GM12878 (cell line): Measurements from ENCODE around the gene TPRN. TPM values are rescaled to one million over a fixed set of nuclear protein-coding genes. Genes with fewer than 3 reads are reported as not detected.

Experiments used
- ATAC-seq: fragments of 200-7000 bp; cut with Tn5 transposase; 3 replicates; pipeline ENCODE4 v1.9.1; 2020; ENCODE audit warnings: mild to moderate bottlenecking, moderate library complexity
- BruUV-seq: library from RNA; stranded (reverse); fragments of 400-500 nt; replicated peaks from 2 replicates; lab custom pipeline; 2021; lab: Mats Ljungman, UMichigan
- CTCF ChIA-PET: fragments of 300-600 bp; sonication (Branson Sonifier 250); formaldehyde crosslinking; extraction: SDS; loops from one replicate; lab custom pipeline; 2021; ENCODE audit warnings: inconsistent platforms; lab: Yijun Ruan, JAX
- POLR2A ChIA-PET: fragments of 350-600 bp; formaldehyde crosslinking; extraction: SDS; loops from one replicate; lab custom pipeline; 2021; ENCODE audit warnings: inconsistent platforms; lab: Charles Lee
- RAD21 ChIA-PET: fragments of 300-600 bp; sonication (Branson Sonifier 250); formaldehyde crosslinking; loops from one replicate; lab custom pipeline; 2023; ENCODE audit warnings: antibody characterized with exemption; ENCODE audit not compliant: unreplicated experiment; lab: Charles Lee
- SMC1A ChIA-PET: fragments of 300-600 bp; sonication (Branson Sonifier 250); formaldehyde crosslinking; loops from one replicate; lab custom pipeline; 2023; ENCODE audit not compliant: unreplicated experiment, uncharacterized antibody; lab: Charles Lee
- DNase-seq: peaks from one replicate; pipeline ENCODE4 v3.0.0-alpha.2; 2011; ENCODE audit warnings: low read depth, low spot score
- FAIRE-seq: peaks from 3 replicates; lab custom pipeline; 2011; peaks lifted over from hg19 to GRCh38; lab: Jason Lieb, UNC
- H2AFZ ChIP-seq: 2 replicates; pipeline ENCODE4 v1.6.0; 2011; ENCODE audit warnings: low read depth, low read length, control low read depth; ENCODE audit not compliant: control insufficient read depth
- H3K27ac ChIP-seq: 2 replicates; pipeline ENCODE4 v1.5.1; 2011; ENCODE audit warnings: control low read depth; ENCODE audit not compliant: control insufficient read depth, insufficient read depth
- H3K27me3 ChIP-seq, 2 experiments: replicated peaks in 1 of 2; 2 replicates each; pipeline versions ENCODE4 v1.6.0 to v1.6.1; 2011; ENCODE audit warnings: low read length in 1 of 2; ENCODE audit not compliant: control insufficient read depth in 2 of 2, insufficient read depth in 2 of 2
- H3K36me3 ChIP-seq, 2 experiments: 2 replicates each; pipeline ENCODE4 v1.5.1; 2011; ENCODE audit warnings: low read length in 1 of 2; ENCODE audit not compliant: control insufficient read depth in 2 of 2, insufficient read depth in 2 of 2
- H3K4me1 ChIP-seq: 2 replicates; pipeline ENCODE4 v1.6.1; 2011; ENCODE audit warnings: mild to moderate bottlenecking, low read length, moderate library complexity, mixed read lengths; ENCODE audit not compliant: control insufficient read depth, insufficient read depth
- H3K4me2 ChIP-seq: 2 replicates; pipeline ENCODE4 v1.6.0; 2011; ENCODE audit warnings: control low read depth; ENCODE audit not compliant: control insufficient read depth, insufficient read depth
- H3K4me3 ChIP-seq: fragments of 200-600 bp; sonication (generic); 2 replicates; pipeline ENCODE4 v1.5.1; 2016
- H3K79me2 ChIP-seq: 2 replicates; pipeline ENCODE4 v1.6.0; 2011; ENCODE audit warnings: low read length; ENCODE audit not compliant: control insufficient read depth, insufficient read depth
- H3K9ac ChIP-seq: 2 replicates; pipeline ENCODE4 v1.8.0; 2011; ENCODE audit warnings: low read length, control low read depth, mixed read lengths; ENCODE audit not compliant: control insufficient read depth, insufficient read depth
- H3K9me3 ChIP-seq: replicated peaks from 3 replicates; pipeline ENCODE4 v1.5.1; 2011; ENCODE audit warnings: mild to moderate bottlenecking, low read length; ENCODE audit not compliant: control insufficient read depth, insufficient read depth
- H4K20me1 ChIP-seq: 2 replicates; pipeline ENCODE4 v1.6.0; 2011; ENCODE audit not compliant: control insufficient read depth, insufficient read depth
- ATF2 ChIP-seq: IDR thresholded peaks from 2 replicates; pipeline ENCODE4 v1.6.1; 2012; ENCODE audit warnings: low read length, inconsistent platforms
- BCL11A ChIP-seq: IDR thresholded peaks from 2 replicates; pipeline ENCODE4 v1.6.1; 2011; ENCODE audit warnings: low read depth, low read length
- CEBPB ChIP-seq, 2 experiments: fragments of 150-350 bp in 1 of 2; IDR thresholded peaks; 2 replicates each; pipeline ENCODE4 v1.6.1; 2012 to 2014; ENCODE audit warnings: low read depth in 2 of 2, low read length in 2 of 2, borderline replicate concordance in 1 of 2, inconsistent platforms in 1 of 2
- JUND ChIP-seq: IDR thresholded peaks from 2 replicates; pipeline ENCODE4 v1.6.1; 2012; ENCODE audit warnings: low read depth, mild to moderate bottlenecking, low read length, improper control_type of control experiment, moderate library complexity
- MYC ChIP-seq: IDR thresholded peaks from 2 replicates; pipeline ENCODE4 v1.6.1; 2011; ENCODE audit warnings: mild to moderate bottlenecking, low read length, moderate library complexity, inconsistent platforms; ENCODE audit not compliant: insufficient read depth, insufficient replicate concordance, insufficient read length, severe bottlenecking
- PAX5 ChIP-seq: IDR thresholded peaks from 2 replicates; pipeline ENCODE4 v1.6.1; 2011; ENCODE audit warnings: low read depth, low read length, borderline replicate concordance
- POLR2A ChIP-seq: IDR thresholded peaks from 2 replicates; pipeline ENCODE4 v1.6.1; 2011; ENCODE audit warnings: low read depth, mild to moderate bottlenecking, low read length
- POLR2AphosphoS5 ChIP-seq: IDR thresholded peaks from 2 replicates; pipeline ENCODE4 v1.6.1; 2011; ENCODE audit warnings: mild to moderate bottlenecking, low read length, inconsistent platforms
- RELA ChIP-seq: fragments of 450-650 bp; IDR thresholded peaks from 2 replicates; pipeline ENCODE4 v1.8.0; 2014; ENCODE audit warnings: borderline replicate concordance; ENCODE audit not compliant: partially characterized antibody
- SMAD5 ChIP-seq: IDR thresholded peaks from 2 replicates; pipeline ENCODE4 v1.6.1; 2016; ENCODE audit warnings: antibody characterized with exemption, low read depth
- SUPT20H ChIP-seq: IDR thresholded peaks from 2 replicates; pipeline ENCODE4 v1.6.1; 2011; ENCODE audit warnings: low read depth, mild to moderate bottlenecking, low read length, moderate library complexity, borderline replicate concordance; ENCODE audit not compliant: control insufficient read depth
- WGBS: methylation state at CpG from one replicate; pipeline ENCODE4 v1.1.6; 2016; ENCODE audit warnings: low lambda C conversion rate; ENCODE audit not compliant: insufficient replicate concordance, insufficient coverage; ENCODE audit errors: missing lambda C conversion rate; 5-methylcytosine and 5-hydroxymethylcytosine counted together
- in situ Hi-C: fragments of 300-500 bp; cut with MboI; formaldehyde crosslinking; loops from 9 replicates; pipeline ENCODE4 v1.14.3; 2018; ENCODE audit warnings: mixed read lengths
- intact Hi-C: fragments of 100-400 bp; cut with micrococcal nuclease; formaldehyde crosslinking; loops from one replicate; pipeline ENCODE4 v1.14.2; 2022; ENCODE audit not compliant: unreplicated experiment
- polyA plus RNA-seq, 11 experiments: library from polyadenylated mRNA; depleted of rRNA in 4 of 11; unstranded in 6 of 11; stranded (reverse) in 5 of 11; fragments of >200 nt; fragmentation: Nextera tagmentation in 4 of 11; fragmentation: Illumina TruSeq in 1 of 11; extraction: Ambion mirVana in 4 of 11; extraction: Trizol in 1 of 11; gene quantifications; 1 replicate in 1 of 11; 2 replicates in 10 of 11; pipeline versions ENCODE4 v1.2.1 to v1.2.3, GENCODE V29; 2011 to 2016; ENCODE audit warnings: inconsistent platforms in 2 of 11, missing spikeins in 2 of 11, low read depth in 1 of 11
- total RNA-seq, 4 experiments: library from RNA; depleted of rRNA in 3 of 4; stranded (reverse); fragments of >200 nt in 3 of 4; fragmentation: Illumina TruSeq in 1 of 4; extraction: Trizol in 1 of 4; gene quantifications; 2 replicates each; pipeline versions ENCODE4 v1.2.1 to v1.2.3, GENCODE V29; 2013 to 2021
- TF ChIP-seq, protein P1 (sequence below): IDR thresholded peaks from 2 replicates; pipeline ENCODE4 v1.6.1; 2011; ENCODE audit warnings: mild to moderate bottlenecking, low read depth, low read length, moderate library complexity; ENCODE audit not compliant: insufficient replicate concordance
- TF ChIP-seq, protein P2 (sequence below): IDR thresholded peaks from 2 replicates; pipeline ENCODE4 v1.6.1; 2012; ENCODE audit warnings: mild to moderate bottlenecking, low read depth, low read length

Gene TPRN
- total and polyA plus RNA-seq, 10 of the 15 experiments (the other 5 are each of a cell fraction or from before 2014, with no cell fraction given), result 0.18 to 19.5 (median 3.1) TPM

DNA sequence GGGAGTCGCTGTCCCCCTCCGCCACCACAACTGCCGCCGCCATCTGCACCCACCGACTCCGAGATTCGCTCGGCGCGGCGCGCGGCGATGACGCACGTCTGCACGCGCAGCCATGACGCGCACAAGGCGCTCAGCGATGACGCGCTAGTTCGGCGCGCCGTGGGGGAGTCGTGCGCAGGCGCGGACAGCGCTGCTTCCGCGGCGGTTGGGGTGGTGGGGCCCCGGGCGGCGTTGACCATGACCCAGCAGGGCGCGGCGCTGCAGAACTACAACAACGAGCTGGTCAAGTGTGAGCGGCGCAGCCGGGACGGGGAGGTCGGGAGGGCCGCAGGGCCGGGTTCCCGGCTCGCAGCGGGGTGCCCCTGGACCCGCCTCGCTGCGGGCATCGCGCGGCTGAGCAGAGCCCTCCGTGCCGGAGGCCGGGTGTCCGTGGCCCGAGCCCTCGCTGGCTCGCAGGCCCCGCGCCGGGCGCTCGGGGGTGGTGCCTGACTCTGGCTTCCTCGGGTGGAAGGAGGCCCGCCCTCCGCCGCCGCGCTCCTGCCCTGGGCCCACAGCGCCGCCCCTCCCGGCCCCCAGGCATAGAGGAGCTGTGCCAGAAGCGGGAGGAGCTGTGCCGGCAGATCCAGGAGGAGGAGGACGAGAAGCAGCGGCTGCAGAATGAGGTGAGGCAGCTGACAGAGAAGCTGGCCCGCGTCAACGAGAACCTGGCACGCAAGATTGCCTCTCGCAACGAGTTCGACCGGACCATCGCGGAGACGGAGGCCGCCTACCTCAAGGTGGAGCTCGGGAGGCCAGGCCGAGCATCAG, 11.8 kb downstream of the TPRN start, which contains the start of the genes ANAPC2 and SSNA1:
Gene ANAPC2, minus strand, starts transcription at position 71 of the 807 bp plus-strand sequence. Its CDS starts 28 bp downstream, at position 43.
Gene SSNA1, plus strand, starts transcription at position 187 of the 807 bp plus-strand sequence. Its CDS starts 51 bp downstream, at position 238.
- ATAC-seq, result peak; percentile 92
- Histone ChIP-seq H3K4me3 (peak within 1 kb of the TSS; percentile 99), H3K4me1 (peaks cover 22% of the 10 kb centered on the region), H3K36me3 (peaks cover under 1 to 15% of the 10 kb centered on the region in 2 experiments; a peak in 3 of 4 replicates), H3K9ac (peak within 1 kb of the TSS; percentile 80), H3K79me2 (peaks cover 35% of the 10 kb centered on the region), H3K9me3 (no peaks in the 10 kb centered on the region), H3K4me2 (peak within 1 kb of the TSS; percentile 93), H4K20me1 (peaks cover 7% of the 10 kb centered on the region; the same call in 1 of the 2 replicates), H3K27ac (peak within 1 kb of the TSS; percentile 77), H2AFZ (peak within 1 kb of the TSS; percentile 87), H3K27me3 (no peaks in the 10 kb centered on the region)
- DNase-seq, result peak; percentile 82
- intact Hi-C loops, result loop anchor here (5.0 kb wide), 2 partner anchors 34 to 61 kb away; partner anchors contain the start of gene RNF208
- ChIA-PET CTCF (interaction anchor here (0.5 to 2.7 kb wide), 20 partner anchors 12 to 221 kb away, joined by 3 to 21 read pairs (median 6); partner anchors contain the start of genes CYSRT1, MAN1B1, RNF208 and RNF224), SMC1A (interaction anchor here (0.7 to 2.5 kb wide), 11 partner anchors 8 to 93 kb away, joined by 3 to 13 read pairs (median 4); partner anchors contain the start of gene TPRN), POLR2A (interaction anchor here (0.5 to 4.6 kb wide), 17 partner anchors 10 to 197 kb away, joined by 3 to 22 read pairs (median 6); partner anchors contain the start of genes CYSRT1, LRRC26, RNF208 and RNF224), RAD21 (interaction anchor here (0.6 to 3.6 kb wide), 16 partner anchors 8 to 162 kb away, joined by 3 to 23 read pairs (median 5); partner anchors contain the start of genes DPP7, RNF208, RNF224 and TPRN)
- FAIRE-seq, result peak; percentile 91
- in situ Hi-C loops, result no loop called here
- TSS peak; percentile 90 for BruUV-seq
- under 1% methylated on average over 98 of the region's 98 CpGs for WGBS
- TF ChIP-seq POLR2AphosphoS5 (peak; percentile 82; the same call in 1 of the 2 replicates), ATF2 (no peak), RELA (peak; percentile 87), SUPT20H (peak; percentile 34; the same call in 1 of the 2 replicates), SMAD5 (no peak), POLR2A (peak; percentile 95), BCL11A (no peak), MYC (peak; percentile 45), JUND (0 out of 2 replicates have a peak, but pooled peaks have one; percentile 35), CEBPB (IDR thresholded peaks at IDR 0.05; ENCODE audit: borderline replicate concordance in 1 of 2, low read depth in 2 of 2, low read length in 2 of 2) (no peak), PAX5 (peak; percentile 60; the same call in 1 of the 2 replicates)
- TF ChIP-seq, protein P1, sequence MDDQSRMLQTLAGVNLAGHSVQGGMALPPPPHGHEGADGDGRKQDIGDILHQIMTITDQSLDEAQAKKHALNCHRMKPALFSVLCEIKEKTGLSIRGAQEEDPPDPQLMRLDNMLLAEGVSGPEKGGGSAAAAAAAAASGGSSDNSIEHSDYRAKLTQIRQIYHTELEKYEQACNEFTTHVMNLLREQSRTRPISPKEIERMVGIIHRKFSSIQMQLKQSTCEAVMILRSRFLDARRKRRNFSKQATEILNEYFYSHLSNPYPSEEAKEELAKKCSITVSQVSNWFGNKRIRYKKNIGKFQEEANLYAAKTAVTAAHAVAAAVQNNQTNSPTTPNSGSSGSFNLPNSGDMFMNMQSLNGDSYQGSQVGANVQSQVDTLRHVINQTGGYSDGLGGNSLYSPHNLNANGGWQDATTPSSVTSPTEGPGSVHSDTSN, result no peak
- TF ChIP-seq, protein P2, sequence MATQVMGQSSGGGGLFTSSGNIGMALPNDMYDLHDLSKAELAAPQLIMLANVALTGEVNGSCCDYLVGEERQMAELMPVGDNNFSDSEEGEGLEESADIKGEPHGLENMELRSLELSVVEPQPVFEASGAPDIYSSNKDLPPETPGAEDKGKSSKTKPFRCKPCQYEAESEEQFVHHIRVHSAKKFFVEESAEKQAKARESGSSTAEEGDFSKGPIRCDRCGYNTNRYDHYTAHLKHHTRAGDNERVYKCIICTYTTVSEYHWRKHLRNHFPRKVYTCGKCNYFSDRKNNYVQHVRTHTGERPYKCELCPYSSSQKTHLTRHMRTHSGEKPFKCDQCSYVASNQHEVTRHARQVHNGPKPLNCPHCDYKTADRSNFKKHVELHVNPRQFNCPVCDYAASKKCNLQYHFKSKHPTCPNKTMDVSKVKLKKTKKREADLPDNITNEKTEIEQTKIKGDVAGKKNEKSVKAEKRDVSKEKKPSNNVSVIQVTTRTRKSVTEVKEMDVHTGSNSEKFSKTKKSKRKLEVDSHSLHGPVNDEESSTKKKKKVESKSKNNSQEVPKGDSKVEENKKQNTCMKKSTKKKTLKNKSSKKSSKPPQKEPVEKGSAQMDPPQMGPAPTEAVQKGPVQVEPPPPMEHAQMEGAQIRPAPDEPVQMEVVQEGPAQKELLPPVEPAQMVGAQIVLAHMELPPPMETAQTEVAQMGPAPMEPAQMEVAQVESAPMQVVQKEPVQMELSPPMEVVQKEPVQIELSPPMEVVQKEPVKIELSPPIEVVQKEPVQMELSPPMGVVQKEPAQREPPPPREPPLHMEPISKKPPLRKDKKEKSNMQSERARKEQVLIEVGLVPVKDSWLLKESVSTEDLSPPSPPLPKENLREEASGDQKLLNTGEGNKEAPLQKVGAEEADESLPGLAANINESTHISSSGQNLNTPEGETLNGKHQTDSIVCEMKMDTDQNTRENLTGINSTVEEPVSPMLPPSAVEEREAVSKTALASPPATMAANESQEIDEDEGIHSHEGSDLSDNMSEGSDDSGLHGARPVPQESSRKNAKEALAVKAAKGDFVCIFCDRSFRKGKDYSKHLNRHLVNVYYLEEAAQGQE, result peak; percentile 26; the same call in 1 of the 2 replicates
